Subcutaneous adipose tissue (tissue), 4 donors: Measurements from ENCODE around the gene PLEKHN1. TPM values are rescaled to one million over a fixed set of nuclear protein-coding genes. Genes with fewer than 3 reads are reported as not detected.

Experiments used
- CTCF ChIP-seq: fragments of 450-650 bp; IDR thresholded peaks from one replicate; pipeline ENCODE4 v1.5.1; 2016; ENCODE audit warnings: low read depth, mild to moderate bottlenecking, control low read depth, antibody characterized with exemption, moderate library complexity
- total RNA-seq, 4 donors: library from RNA; depleted of rRNA; stranded (reverse); fragments of >200 nt; gene quantifications; one replicate each; pipeline ENCODE4 v1.1.0, GENCODE V29; 2016

The PLEKHN1 gene
- total RNA-seq, 4 donors from 2014 or later = 0.33 TPM; not detected in 3

- TF ChIP-seq CTCF = no peak
Measured at GRCh38 chr1:920521-920920, 45.8 kb upstream of the PLEKHN1 start.

GRCh38 chr1:921011-921837 lies 45.1 kb upstream of the PLEKHN1 start:
- TF ChIP-seq CTCF = no peak

GRCh38 chr1:923131-923990 lies 42.9 kb upstream of the PLEKHN1 start, which contains the start of gene SAMD11:
TSS of gene SAMD11 (plus strand) at chr1:923923. CDS start at chr1:924432, 509 bp downstream.
- TF ChIP-seq CTCF = no peak

- no peak for TF ChIP-seq CTCF
Measured at GRCh38 chr1:923991-924655, 42.2 kb upstream of the PLEKHN1 start.

- TF ChIP-seq CTCF = no peak
Measured at GRCh38 chr1:924656-925560, 41.4 kb upstream of the PLEKHN1 start.

GRCh38 chr1:925561-926421 lies 40.5 kb upstream of the PLEKHN1 start:
- TF ChIP-seq CTCF = no peak
